GM23248 (cell line): Measurements from ENCODE around the gene HHATL. TPM values are rescaled to one million over a fixed set of nuclear protein-coding genes. Genes with fewer than 3 reads are reported as not detected.

Source experiments
- DNase-seq: peaks from one replicate; pipeline ENCODE4 v3.0.0-alpha.2; 2015
- H2AFZ ChIP-seq: fragments of 200-600 bp; sonication (generic); 2 replicates; pipeline ENCODE4 v1.6.1; 2016; ENCODE audit warnings: antibody characterized with exemption
- H3F3A ChIP-seq: fragments of 200-600 bp; sonication (generic); 2 replicates; pipeline ENCODE4 v1.6.1; 2016; ENCODE audit warnings: mild to moderate bottlenecking, antibody characterized with exemption, mixed run types; ENCODE audit not compliant: insufficient read depth
- H3K27ac ChIP-seq: fragments of 200-600 bp; sonication (generic); 2 replicates; pipeline ENCODE4 v1.5.1; 2016; ENCODE audit warnings: mild to moderate bottlenecking
- H3K27me3 ChIP-seq: fragments of 200-600 bp; sonication (generic); replicated peaks from 2 replicates; pipeline ENCODE4 v1.6.1; 2016; ENCODE audit warnings: mild to moderate bottlenecking; ENCODE audit not compliant: insufficient read depth
- H3K36me3 ChIP-seq: fragments of 200-600 bp; sonication (generic); 2 replicates; pipeline ENCODE4 v1.6.1; 2016; ENCODE audit warnings: low read depth, mild to moderate bottlenecking
- H3K4me1 ChIP-seq: fragments of 200-600 bp; sonication (generic); 2 replicates; pipeline ENCODE4 v1.6.1; 2016; ENCODE audit warnings: mild to moderate bottlenecking; ENCODE audit not compliant: insufficient read depth
- H3K4me2 ChIP-seq: fragments of 200-600 bp; sonication (generic); one replicate; pipeline ENCODE4 v1.6.1; 2016; ENCODE audit warnings: mild to moderate bottlenecking; ENCODE audit not compliant: unreplicated experiment
- H3K4me3 ChIP-seq: fragments of 200-600 bp; sonication (generic); 2 replicates; pipeline ENCODE4 v1.5.1; 2016; ENCODE audit warnings: mild to moderate bottlenecking
- H3K79me2 ChIP-seq: fragments of 200-600 bp; sonication (generic); 2 replicates; pipeline ENCODE4 v1.6.1; 2016; ENCODE audit warnings: mild to moderate bottlenecking; ENCODE audit not compliant: insufficient read depth
- H3K9ac ChIP-seq: fragments of 200-600 bp; sonication (generic); 2 replicates; pipeline ENCODE4 v1.6.1; 2016; ENCODE audit warnings: mild to moderate bottlenecking
- H3K9me2 ChIP-seq: fragments of 200-600 bp; sonication (generic); 2 replicates; pipeline ENCODE4 v1.6.1; 2016; ENCODE audit warnings: mixed run types, mild to moderate bottlenecking, moderate library complexity; ENCODE audit not compliant: insufficient read depth
- H3K9me3 ChIP-seq: fragments of 200-600 bp; sonication (generic); one replicate; pipeline ENCODE4 v1.6.1; 2017; ENCODE audit warnings: low read depth
- H4K20me1 ChIP-seq: fragments of 200-600 bp; sonication (generic); 2 replicates; pipeline ENCODE4 v1.6.0; 2016; ENCODE audit not compliant: insufficient read depth
- EZH2 ChIP-seq: fragments of 200-600 bp; sonication (generic); IDR thresholded peaks from 2 replicates; pipeline ENCODE4 v1.6.1; 2018; ENCODE audit warnings: antibody characterized with exemption, mild to moderate bottlenecking; ENCODE audit not compliant: insufficient read depth, poor library complexity, severe bottlenecking
- EZH2phosphoT487 ChIP-seq: fragments of 200-600 bp; sonication (generic); IDR thresholded peaks from 2 replicates; pipeline ENCODE4 v1.6.1; 2018; ENCODE audit warnings: antibody characterized with exemption, moderate library complexity, mild to moderate bottlenecking, low read depth; ENCODE audit not compliant: insufficient read depth
- WGBS, 2 experiments: methylation state at CpG; one replicate each; pipeline ENCODE4 v1.1.6; 2015 to 2017; ENCODE audit warnings: low lambda C conversion rate in 2 of 2, low coverage in 1 of 2; ENCODE audit errors: missing lambda C conversion rate in 2 of 2; 5-methylcytosine and 5-hydroxymethylcytosine counted together
- in situ Hi-C: fragments of 300-500 bp; cut with MboI; formaldehyde crosslinking; loops from 2 replicates; pipeline ENCODE4 v1.15.0; 2020
- polyA plus RNA-seq: library from polyadenylated mRNA; unstranded; fragments of >200 nt; fragmentation: Nextera tagmentation; extraction: Ambion mirVana; gene quantifications from 2 replicates; pipeline ENCODE4 v1.2.1, GENCODE V29; 2016
- total RNA-seq: library from RNA; depleted of rRNA; stranded (reverse); fragments of >200 nt; shearing (Covaris generic); gene quantifications from 2 replicates; pipeline ENCODE4 v1.2.3, GENCODE V29; 2014

HHATL gene
- total and polyA plus RNA-seq, 2 experiments from 2014 or later = not detected

GRCh38 chr3:42668413-42668760 lies 34.2 kb downstream of the HHATL start:
- Histone ChIP-seq H3K27me3 (no peaks in the 10 kb centered on the region), H3K27ac (no peak overlapping the region), H3K9me3 (no peaks in the 10 kb centered on the region), H3K4me3 (no peak overlapping the region), H3K4me1 (no peaks in the 10 kb centered on the region), H3K4me2 (no peak overlapping the region), H3K9ac (no peak overlapping the region), H3K9me2 (no peaks in the 10 kb centered on the region), H3K36me3 (no peaks in the 10 kb centered on the region; the same call in 1 of the 2 replicates), H4K20me1 (no peaks in the 10 kb centered on the region), H3F3A (no peaks in the 10 kb centered on the region; the same call in 1 of the 2 replicates), H3K79me2 (no peaks in the 10 kb centered on the region), H2AFZ (no peak overlapping the region)
- 97 to 100% methylated on average over 2 of the region's 2 CpGs for WGBS, 2 experiments
- in situ Hi-C loops = no loop called here
- no peak for TF ChIP-seq EZH2phosphoT487
- no peak for TF ChIP-seq EZH2
- no peak for DNase-seq

- no peaks in the 10 kb centered on the region for H3K9me3 ChIP-seq
- H3K36me3 ChIP-seq = no peaks in the 10 kb centered on the region; the same call in 1 of the 2 replicates
- no peak overlapping the region for H2AFZ ChIP-seq
- DNase-seq = no peak
- H3K4me2 ChIP-seq = no peak overlapping the region
- no peak overlapping the region for H3K27ac ChIP-seq
- in situ Hi-C loops = no loop called here
- no peaks in the 10 kb centered on the region; the same call in 1 of the 2 replicates for H3F3A ChIP-seq
- H4K20me1 ChIP-seq = no peaks in the 10 kb centered on the region
- TF ChIP-seq EZH2 (no peak), EZH2phosphoT487 (no peak)
- WGBS, 2 experiments = 24 to 37% methylated on average over 8 of the region's 8 CpGs
- no peaks in the 10 kb centered on the region for H3K9me2 ChIP-seq
- no peaks in the 10 kb centered on the region for H3K4me1 ChIP-seq
- H3K9ac ChIP-seq = no peak overlapping the region
- H3K79me2 ChIP-seq = no peaks in the 10 kb centered on the region
- H3K27me3 ChIP-seq = no peaks in the 10 kb centered on the region
- H3K4me3 ChIP-seq = no peak overlapping the region
Measured at GRCh38 chr3:42667523-42668412, 34.8 kb downstream of the HHATL start.

DNA sequence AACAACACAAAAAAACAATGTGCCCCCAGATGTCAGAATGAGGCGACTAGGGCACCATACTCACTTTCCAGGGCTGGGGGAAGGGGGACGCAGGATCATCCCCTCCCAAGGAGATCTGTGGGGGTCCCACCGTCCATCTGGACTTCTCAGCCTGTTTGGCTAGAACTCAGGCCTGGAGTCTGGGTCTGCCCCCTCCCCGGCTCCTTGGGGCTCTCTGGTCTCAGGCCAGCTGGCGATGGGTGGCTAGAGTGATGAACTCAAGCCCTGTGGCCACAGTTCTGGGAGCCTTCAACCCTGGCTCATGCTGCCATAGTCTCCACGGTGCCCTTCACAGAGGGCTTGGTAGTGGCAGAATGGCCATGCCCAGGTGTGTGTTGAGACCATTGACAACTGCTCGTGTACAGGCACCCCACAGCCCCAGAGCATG lies 35.5 kb downstream of the HHATL start:
- Histone ChIP-seq H3K36me3 (no peaks in the 10 kb centered on the region; the same call in 1 of the 2 replicates), H4K20me1 (no peaks in the 10 kb centered on the region), H3K27me3 (no peaks in the 10 kb centered on the region), H3K4me3 (no peak overlapping the region), H3K27ac (no peak overlapping the region), H3K9me3 (no peaks in the 10 kb centered on the region), H3K9ac (no peak overlapping the region), H2AFZ (no peak overlapping the region), H3K4me1 (no peaks in the 10 kb centered on the region), H3F3A (no peaks in the 10 kb centered on the region; the same call in 1 of the 2 replicates), H3K4me2 (no peak overlapping the region), H3K9me2 (no peaks in the 10 kb centered on the region), H3K79me2 (no peaks in the 10 kb centered on the region)
- no peak for DNase-seq
- 39 to 50% methylated on average over 6 to 7 of the region's 7 CpGs for WGBS, 2 experiments
- in situ Hi-C loops = no loop called here
- no peak for TF ChIP-seq EZH2phosphoT487
- TF ChIP-seq EZH2 = no peak

GRCh38 chr3:42666577-42666998 lies 36.0 kb downstream of the HHATL start:
- Histone ChIP-seq H3K79me2 (no peaks in the 10 kb centered on the region), H3K27ac (no peak overlapping the region), H3K36me3 (no peaks in the 10 kb centered on the region; the same call in 1 of the 2 replicates), H3K9me2 (no peaks in the 10 kb centered on the region), H2AFZ (no peak overlapping the region), H3K9me3 (no peaks in the 10 kb centered on the region), H4K20me1 (no peaks in the 10 kb centered on the region), H3K4me1 (no peaks in the 10 kb centered on the region), H3K9ac (no peak overlapping the region), H3K27me3 (no peaks in the 10 kb centered on the region), H3K4me3 (no peak overlapping the region), H3K4me2 (no peak overlapping the region), H3F3A (no peaks in the 10 kb centered on the region; the same call in 1 of the 2 replicates)
- DNase-seq = no peak
- TF ChIP-seq EZH2 (no peak), EZH2phosphoT487 (no peak)
- in situ Hi-C loops = no loop called here
- 31 to 52% methylated on average over 4 of the region's 4 CpGs for WGBS, 2 experiments
